Effector CD4-positive, alpha-beta T cell (primary cell): Measurements from ENCODE around the gene PCDHB3. TPM values are rescaled to one million over a fixed set of nuclear protein-coding genes. Genes with fewer than 3 reads are reported as not detected.
"Not testable (repeated sequence)": the region's sequence is repeated elsewhere in the genome, so short reads cannot be mapped to it uniquely, and the experiment has no call there.

Source experiments
- DNase-seq: peaks from one replicate; pipeline ENCODE4 v3.0.0-alpha.2; 2020
- total RNA-seq: gene quantifications from one replicate; lab custom pipeline; 2026; lab: John Stamatoyannopoulos, UW

PCDHB3 gene
- total RNA-seq = not detected

DNA sequence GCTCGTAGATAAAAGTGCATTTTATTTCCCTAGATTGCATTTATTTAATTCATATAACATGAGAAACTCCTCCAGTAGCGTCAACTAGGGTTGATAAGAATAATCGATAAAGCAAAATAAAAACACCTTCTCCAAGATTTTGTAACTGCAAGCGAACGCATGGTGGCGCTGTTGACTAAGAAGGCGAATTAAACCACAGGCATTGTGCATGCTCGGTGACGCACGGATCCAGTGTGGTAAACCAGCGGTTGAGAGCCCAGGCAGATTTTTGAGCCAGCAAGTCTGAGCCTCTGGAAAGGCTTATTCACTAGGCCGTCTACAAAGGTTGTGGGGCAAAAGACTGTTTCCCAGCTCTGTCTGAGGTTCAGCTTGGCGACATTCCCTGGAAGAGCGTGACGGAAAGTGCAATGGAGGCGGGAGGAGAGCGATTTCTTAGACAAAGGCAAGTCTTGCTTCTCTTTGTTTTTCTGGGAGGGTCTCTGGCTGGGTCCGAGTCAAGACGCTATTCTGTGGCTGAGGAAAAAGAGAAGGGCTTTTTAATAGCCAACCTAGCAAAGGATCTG lies at the start of gene PCDHB3:
Gene PCDHB3, plus strand, starts transcription at position 231 of the 563 bp plus-strand sequence. Its CDS starts 177 bp downstream, at position 408.
- DNase-seq = no peak

GRCh38 chr5:141050622-141051520 lies 49.4 kb upstream of the PCDHB3 start, which contains the start of gene PCDHB1:
TSS of gene PCDHB1 (plus strand) at chr5:141051374. CDS start at chr5:141051471, 97 bp downstream.
- no peak for DNase-seq

- no peak for DNase-seq
Observed at GRCh38 chr5:141051521-141051866, 48.8 kb upstream of the PCDHB3 start.

DNA sequence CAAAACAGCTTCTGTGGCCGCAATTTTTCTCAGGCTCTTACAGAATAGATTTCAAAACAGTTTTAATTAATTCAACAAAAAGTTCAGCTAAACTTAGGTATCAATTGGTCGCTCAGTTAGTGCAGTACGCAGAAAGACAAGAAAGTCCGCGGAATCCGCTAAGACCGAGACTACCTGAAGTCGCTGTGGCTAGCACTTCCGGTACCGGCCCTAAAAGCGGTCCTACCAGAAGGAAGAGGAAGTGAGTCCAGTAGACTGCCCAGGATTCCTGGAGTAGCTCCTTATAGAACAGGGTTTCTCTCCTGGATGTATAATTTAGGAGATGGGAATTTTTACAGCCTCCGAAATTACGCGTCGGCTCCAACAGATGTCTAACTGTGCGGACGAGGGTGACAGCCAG lies 22.4 kb upstream of the PCDHB3 start:
- no peak for DNase-seq

DNA sequence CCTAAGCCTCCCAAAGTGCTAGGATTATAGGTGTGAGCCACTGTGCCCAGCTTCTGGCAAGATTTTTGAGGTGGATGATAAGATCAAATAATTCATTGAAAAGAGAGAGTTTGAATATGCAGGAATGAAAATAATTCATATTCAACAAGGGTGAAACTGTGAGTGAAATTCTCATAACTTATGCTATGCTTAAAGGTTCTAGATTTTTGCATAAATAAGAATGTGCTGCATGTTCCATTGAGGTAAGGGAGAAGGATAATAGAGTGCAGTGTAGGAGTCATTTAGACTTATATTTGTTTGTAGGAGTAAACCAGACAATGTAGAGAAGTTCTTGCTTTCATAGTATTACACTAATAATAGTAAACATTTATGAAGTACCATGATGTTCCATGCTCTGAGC lies 18.0 kb upstream of the PCDHB3 start:
- no peak for DNase-seq

GRCh38 chr5:141084487-141084989 lies 15.7 kb upstream of the PCDHB3 start:
- peak; percentile 11 for DNase-seq

- DNase-seq = no peak
Observed at GRCh38 chr5:141094481-141095262, 5.6 kb upstream of the PCDHB3 start, which contains the start of gene PCDHB2. TSS of gene PCDHB2 (plus strand) at chr5:141094615. CDS start at chr5:141094791, 176 bp downstream.

GRCh38 chr5:141095263-141095641 lies 5.0 kb upstream of the PCDHB3 start:
- no peak for DNase-seq

GRCh38 chr5:141096181-141096580 lies 4.1 kb upstream of the PCDHB3 start:
- not testable (repeated sequence) for DNase-seq

- DNase-seq = not testable (repeated sequence)
Observed at GRCh38 chr5:141096586-141096985, 3.7 kb upstream of the PCDHB3 start.

DNA sequence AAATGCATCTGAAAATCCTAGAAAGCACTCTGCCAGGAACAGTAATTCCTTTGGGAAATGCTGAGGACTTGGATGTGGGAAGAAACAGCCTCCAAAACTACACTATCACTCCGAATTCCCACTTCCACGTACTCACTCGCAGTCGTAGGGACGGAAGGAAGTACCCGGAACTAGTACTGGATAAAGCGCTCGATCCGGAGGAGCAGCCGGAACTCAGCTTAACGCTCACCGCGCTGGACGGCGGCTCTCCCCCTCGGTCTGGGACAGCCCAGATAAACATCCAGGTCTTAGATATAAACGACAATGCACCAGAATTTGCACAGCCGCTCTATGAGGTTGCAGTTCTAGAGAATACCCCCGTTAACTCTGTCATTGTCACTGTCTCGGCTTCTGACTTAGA lies 786 bp downstream of the PCDHB3 start:
- DNase-seq = no peak

DNA sequence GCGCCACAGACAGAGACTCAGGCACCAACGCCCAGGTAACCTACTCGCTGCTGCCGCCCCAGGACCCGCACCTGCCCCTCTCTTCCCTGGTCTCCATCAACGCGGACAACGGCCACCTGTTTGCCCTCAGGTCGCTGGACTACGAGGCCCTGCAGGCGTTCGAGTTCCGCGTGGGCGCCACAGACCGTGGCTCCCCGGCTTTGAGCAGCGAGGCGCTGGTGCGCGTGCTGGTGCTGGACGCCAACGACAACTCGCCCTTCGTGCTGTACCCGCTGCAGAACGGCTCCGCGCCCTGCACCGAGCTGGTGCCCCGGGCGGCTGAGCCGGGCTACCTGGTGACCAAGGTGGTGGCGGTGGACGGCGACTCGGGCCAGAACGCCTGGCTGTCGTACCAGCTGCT lies 1.8 kb downstream of the PCDHB3 start:
- not testable (repeated sequence) for DNase-seq

GRCh38 chr5:141102471-141102870 lies 2.2 kb downstream of the PCDHB3 start:
- not testable (repeated sequence) for DNase-seq

- no peak for DNase-seq
Observed at GRCh38 chr5:141105350-141105749, 5.1 kb downstream of the PCDHB3 start.

DNA sequence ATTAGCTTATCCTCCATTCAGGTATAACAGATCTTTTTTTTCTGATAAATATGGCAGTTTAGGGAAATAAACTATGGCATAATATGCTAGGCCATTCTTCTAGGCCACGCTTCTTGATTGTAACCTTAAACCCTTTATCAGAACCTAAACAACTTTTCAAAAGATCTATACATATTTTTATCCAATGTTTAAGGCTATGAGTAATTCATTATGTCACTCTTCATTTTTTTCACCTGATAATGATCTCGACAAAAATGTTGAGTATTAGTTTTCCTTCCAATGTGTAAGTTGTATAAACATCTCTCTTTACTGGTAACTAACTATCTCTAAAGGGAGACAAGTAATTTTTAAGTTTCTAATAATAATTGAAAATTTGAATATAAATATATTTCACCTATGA lies 19.0 kb downstream of the PCDHB3 start:
- no peak for DNase-seq

- no peak for DNase-seq
Observed at GRCh38 chr5:141121563-141121962, 21.3 kb downstream of the PCDHB3 start, which contains the start of gene PCDHB4. TSS of gene PCDHB4 (plus strand) at chr5:141121818. CDS start at chr5:141121999, 181 bp downstream.

DNA sequence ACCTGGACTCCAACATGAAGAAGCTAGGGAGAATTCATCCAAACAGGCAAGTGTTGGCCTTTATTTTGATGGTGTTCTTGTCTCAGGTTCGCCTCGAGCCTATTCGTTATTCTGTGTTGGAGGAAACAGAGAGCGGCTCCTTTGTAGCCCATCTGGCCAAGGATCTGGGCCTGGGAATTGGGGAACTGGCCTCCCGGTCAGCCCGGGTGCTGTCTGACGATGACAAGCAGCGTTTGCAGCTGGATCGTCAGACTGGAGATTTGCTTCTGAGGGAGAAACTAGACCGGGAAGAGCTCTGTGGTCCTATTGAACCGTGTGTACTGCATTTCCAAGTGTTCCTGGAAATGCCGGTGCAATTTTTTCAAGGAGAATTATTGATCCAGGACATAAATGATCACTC lies 21.7 kb downstream of the PCDHB3 start:
- no peak for DNase-seq

GRCh38 chr5:141123396-141124135 lies 23.3 kb downstream of the PCDHB3 start:
- DNase-seq = not testable (repeated sequence)

DNA sequence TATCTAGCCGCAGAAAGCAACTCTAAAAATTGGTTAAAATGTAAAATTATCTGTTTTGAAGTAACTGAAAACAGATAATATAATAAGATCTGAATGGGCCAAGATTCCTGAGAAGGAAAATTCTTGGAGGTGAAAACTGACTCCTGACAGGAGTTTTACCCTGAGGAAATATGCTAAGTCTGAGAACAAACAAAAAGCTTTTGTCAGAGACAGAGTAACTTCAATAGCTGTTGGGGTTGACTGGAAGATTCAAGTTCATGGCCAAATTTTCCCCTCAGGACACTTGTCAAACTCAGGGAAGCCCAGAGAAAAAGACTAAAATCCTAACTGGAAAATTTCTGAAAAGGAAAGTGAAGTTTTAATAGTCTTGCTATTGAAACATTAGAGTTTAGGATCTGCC lies 27.0 kb downstream of the PCDHB3 start:
- DNase-seq = no peak

GRCh38 chr5:141135030-141135717 lies 34.9 kb downstream of the PCDHB3 start, which contains the start of gene PCDHB5:
TSS of gene PCDHB5 (plus strand) at chr5:141135206. CDS start at chr5:141135435, 229 bp downstream.
- DNase-seq = no peak

GRCh38 chr5:141135718-141136266 lies 35.5 kb downstream of the PCDHB3 start:
- DNase-seq = no peak
